NCI-H146 treated with DMSO at 0.1 percent for 48 hours (cell line): ENCODE results near the gene ABCG1.
A peak's percentile ranks its signal among the peaks of the same experiment; 100 is the strongest.

Experiments
- DNase-seq: peaks from one replicate; lab custom pipeline; 2025; ENCODE audit not compliant: unreplicated experiment; lab: John Stamatoyannopoulos, UW

ABCG1 gene

DNA sequence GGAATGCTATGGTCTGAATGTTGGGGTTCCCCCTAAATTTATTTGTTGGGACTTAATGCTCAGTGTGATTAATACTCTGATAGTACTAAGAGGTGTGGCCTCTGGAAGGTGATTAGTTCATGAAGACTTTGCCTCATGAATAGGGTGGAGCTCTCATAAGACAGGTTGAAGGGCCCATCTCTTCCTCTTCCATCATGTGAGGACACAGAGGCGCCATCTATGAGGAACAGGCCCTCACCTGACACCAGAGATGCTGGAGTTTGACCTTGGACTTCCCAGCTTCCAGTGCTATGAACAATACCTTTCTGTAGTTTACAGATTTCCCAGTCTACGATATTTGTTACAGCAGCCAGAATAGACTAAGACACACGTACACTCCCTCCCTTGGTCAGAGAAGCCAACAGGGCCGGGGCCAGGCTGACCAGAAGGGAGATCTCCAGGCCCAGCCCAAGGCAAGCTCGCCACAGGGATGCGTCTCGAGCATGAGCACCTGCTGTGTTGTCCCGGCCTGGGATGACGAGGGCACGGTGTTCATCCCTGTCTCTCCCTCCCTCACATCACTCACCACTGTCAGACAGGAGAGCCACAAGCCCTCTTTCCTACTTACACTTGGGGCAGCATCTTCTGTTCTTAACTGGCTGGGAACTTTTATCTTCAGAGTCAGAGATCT, 4.7 kb upstream of the ABCG1 start:
- no peak for DNase-seq

DNA sequence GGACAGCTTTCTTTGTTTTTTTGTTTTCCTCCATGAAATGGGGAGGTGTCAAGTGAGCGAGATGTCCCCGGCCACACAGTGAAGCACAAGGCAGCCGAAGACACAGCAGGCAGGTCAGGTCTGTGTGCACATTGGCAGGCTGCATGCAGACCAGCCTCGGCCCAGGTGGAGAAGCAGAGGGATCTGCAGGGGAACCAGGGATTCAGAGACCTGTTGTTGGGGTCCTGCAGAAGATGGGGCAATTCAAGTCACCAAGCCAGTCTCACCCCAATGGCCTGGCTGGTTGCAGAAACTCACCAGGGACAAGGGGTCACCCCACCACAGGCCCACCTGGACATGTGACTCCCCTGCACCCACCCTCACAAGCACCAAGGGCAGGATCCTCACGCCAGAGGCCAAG, 4.0 kb upstream of the ABCG1 start:
- DNase-seq, result no peak

DNA sequence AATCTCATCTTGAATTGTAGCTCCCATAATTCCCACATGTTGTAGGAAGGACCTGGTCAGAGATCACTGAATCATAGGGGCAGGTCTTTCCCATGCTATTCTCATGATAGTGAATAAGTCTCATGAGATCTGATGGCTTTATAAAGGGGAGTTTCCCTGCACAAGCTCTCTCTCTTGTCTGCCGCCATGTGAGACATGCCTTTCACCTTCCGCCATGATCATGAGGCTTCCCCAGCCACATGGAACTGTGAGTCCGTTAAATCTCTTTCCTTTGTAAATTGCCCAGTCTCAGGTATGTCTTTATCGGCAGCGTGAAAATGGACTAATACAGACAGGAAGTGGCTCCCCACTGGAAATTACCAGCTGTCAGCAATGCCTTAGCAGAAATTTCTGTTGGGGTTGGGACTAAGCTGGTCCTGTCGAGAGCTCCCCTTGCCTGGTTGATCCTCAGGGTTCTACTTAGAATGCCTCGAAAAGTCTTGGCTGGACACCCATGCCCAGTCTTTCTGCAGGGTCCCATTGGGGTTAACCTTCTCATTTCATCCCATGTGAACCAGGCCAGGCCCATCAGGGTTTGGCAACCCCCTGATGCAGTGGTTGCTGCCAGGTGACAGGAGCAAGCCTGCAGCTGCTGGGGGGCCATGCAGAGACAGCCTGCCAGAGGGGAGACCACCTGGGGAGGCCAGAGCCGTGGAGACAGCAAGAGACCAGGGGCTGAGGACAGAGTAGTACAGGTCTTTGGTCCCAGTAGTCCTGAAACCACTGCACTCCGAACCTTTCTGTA, 2.8 kb upstream of the ABCG1 start:
- no peak for DNase-seq

DNA sequence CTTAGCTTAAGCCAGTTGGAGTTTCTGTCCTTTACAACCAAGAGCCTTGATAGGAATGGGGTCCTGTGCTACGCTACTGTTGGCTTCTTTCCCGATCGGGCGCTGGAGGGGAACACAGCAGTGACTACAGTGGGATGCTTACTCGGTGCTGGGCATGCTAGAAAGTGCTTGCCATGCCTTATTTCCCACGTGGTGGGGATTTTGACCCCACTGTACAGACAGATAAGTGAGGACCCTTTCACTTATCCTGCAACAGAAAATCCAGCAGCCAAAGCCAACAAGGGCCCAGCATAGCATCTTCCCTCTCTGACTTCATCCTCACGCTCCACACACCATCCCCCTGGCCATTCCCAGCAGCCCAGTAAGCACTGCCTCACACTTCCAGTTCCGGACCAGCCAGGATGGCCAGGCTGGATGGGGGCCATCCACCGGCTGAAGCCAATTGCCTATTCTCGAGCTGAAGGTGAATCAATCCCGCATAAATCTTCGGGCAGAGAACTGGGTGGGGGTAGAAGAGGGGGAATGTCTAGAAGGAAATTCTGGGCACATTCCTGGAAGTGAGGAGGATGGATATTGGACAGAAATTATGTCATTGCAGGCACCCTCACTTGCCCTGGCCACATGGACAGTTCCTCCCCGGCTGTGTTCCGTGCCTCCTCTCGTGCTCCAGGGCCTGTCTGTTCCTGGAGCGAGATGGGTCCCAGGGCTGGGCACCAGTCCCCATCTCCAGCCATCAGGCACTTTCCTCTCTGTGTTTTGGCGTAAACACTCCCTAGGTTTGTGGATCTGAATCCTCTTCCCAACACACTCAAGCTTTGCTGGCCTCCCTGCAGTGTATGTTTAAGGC, 2.0 kb upstream of the ABCG1 start:
- DNase-seq, result no peak

DNA sequence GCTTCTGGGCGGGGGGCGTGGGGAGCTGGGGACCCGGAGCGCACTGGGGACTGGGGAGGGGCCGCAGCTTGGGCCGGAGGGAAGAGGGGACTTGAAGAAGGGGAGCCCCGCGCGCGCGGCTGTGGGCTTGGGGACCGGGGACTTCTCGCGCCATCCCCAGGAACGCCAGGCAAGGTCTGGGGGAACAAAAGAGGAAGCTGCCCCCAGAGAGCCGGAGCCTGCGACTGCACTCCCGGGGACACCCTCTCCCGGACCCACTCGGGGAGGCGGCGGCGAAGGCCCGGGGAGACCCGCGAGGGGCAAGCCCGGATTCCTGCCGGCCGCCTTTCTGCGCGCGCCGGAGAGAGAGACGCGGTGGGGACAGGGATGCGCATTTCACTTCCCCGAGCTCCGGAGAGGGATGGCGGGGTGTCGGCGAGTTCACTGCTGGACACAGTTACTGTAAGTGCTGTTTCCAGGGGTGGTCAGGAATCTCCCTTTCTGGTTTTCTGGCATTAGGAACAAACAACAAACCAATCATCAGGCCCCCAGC, 732 bp downstream of the ABCG1 start:
- no peak for DNase-seq

DNA sequence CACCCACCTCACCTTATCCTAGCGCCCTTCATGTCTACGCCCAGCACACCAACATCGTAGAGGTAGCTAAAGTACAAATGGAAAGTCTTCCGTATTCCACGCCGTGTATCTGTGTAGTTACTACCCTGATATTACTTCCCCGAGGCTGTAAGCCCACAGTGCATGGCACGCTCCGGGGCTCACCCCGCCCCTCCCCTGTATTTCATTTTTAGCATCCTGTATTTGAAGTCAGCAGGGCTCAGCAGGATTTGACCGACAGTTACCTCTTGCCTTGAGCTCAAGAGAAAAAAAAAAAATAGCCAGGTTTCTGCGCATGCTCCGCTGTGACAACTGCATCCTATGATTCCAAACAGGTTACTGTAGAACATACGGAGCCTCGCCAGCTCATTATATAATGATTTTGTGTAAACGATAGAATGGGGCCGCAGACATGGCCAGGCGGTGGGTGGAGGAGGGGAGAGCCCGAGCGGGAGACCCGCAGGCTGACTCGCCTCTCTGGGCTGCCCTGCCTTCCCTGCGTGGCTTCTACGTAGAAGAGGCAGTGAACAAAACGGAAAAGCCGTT, 1.3 kb downstream of the ABCG1 start:
- DNase-seq, result peak; percentile 68

DNA sequence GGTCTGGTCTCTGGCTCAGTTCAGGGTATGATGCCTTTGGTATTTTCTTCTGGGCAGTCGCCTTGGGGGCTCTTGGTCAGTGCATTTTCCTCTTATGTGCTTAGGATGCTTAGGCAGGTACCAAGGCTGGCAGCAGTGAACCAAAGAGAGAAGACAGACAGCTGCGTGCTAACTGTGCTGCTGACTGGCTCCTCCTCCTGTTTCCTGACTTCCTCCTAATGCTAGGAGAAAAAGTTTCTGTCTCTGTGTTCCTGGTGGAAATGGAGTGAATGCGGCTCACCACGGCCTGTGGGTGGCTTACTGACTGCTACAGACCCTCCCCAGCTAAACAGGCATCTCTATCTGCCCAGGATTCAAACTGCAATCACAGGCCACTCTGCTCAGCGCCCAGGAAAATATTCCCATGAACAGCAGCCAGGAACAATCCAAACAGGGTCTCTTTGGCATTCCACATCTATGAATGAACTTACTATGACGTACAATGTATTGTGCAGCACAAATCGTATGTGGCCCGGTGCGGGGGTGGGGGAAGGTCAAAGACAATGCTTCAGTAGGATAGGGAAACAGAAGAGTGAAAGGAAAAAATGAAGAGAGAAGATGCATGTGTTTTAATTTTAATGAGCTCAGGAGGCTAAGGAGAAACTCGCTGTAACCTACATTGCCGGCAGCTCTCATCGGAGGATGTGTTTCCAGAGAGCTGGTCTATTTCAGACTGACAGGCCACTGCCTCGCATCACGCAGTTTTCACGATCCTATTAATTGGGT, 2.8 kb downstream of the ABCG1 start:
- DNase-seq, result no peak

DNA sequence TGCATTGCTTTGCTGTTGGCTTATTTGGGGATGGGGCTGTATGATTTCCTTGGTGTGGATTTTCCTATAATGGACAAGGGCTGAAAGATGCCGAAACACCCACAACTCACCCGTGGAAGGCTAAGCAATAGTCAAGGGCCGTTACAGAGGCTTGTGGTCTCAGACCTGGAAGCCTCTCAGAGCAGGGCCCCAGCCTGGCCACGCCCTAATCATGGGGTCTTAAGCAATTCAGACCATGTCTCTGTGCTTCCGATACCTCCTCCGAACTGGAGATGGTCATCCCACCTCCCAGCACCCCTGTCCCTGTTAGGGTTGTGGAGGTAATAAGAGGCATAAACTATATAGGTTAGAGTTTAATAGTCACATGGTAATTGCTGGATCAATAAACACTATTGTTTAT, 3.4 kb downstream of the ABCG1 start:
- no peak for DNase-seq

DNA sequence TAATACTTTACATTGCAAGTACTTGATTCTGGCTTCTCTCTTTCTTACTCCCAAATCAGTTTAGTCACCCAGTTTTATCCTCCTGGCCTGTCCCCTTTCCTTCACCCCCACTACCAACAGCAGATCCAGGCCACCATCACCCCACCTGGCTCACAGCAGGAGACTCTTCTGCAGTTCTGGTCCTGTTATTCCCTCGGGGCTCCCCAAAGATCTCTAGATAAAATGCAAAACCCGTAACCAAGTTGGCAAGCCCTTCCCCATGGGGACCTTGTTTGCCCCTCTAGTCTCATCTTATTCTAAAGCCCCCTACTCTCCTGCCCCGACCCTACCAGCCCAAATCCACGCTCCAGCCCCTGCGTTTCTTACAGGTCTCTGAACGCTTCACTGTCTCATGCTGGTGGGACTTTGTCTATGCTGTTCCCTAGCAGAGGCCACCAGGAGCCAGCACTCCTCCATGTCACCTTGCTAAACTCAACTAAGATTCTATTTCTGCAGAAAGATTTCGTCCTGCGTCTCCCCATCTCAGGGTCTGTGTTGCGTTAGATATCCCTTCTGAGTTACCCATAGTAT, 4.0 kb downstream of the ABCG1 start:
- no peak for DNase-seq

DNA sequence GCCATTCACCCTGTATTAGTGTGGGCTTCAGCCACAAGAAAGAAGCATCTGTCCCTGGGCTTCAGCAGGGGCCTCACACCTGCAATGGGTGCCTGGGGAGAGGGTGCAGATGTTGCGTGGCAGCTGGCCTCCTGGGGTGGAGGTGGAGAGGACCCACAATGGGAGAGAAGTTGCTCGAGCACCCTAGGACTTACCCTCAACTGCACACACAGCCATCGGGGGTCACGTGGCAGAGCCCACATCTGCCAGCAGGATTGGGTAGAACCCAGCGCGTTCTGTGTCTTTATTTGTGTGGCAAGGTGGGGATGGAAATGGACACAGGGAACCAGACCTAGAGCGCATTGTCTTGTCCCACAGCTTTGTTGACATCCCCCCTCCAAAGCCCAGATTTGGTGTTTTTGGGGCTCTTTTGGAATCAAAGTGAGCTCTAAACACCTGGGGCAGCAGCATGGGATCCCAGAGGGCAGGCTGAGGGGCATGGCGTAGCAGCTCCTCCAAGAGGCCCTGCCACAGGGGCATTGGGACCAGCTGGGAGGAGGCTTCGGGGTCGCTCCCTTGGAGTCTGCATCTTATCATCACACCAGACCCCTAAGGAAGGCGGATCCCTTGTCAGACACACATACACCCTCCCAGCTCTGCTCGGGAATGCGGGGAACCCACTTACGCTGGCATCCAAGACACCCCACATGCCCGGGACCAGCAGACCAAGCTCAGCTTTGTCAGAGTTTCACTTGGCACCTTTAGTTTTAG, 5.1 kb downstream of the ABCG1 start:
- no peak for DNase-seq

DNA sequence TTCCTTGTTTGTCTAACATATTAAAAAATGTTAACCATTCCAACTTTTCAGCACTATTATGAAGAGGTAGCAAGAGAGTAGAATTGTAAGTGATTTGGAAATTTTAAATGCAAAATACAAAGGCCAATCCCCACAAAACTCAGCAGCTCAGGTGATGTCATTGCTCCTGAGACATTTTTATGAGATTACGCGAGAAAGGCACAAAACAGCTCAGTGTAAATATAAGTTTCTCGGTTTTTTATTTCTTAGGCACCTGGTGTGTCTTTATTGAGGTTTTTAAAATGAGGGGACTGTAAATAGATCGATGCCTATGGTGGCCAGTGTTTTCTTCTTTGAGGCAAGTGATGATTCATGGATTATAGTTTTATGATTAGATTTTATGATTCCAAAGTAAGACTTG, 6.1 kb downstream of the ABCG1 start:
- no peak for DNase-seq

DNA sequence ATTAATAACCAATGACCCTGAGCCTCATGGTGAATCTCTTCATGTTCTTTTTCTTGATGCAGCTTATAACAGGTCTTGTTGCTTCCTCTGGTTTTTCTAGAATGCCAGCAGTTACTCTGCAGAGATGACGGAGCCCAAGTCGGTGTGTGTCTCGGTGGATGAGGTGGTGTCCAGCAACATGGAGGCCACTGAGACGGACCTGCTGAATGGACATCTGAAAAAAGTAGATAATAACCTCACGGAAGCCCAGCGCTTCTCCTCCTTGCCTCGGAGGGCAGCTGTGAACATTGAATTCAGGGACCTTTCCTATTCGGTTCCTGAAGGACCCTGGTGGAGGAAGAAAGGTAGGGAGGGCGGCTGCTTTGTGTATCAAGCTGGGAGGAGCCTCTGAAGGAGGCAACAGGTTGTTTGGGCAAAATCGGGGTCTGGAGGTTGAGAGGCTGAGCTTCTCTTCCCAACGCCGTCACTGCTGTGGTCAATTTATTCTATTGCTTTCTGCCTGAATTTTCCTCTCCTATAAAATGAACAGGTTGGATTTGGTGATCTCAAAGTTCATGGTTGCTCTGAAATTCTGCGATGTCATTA, 6.7 kb downstream of the ABCG1 start:
- DNase-seq, result no peak

DNA sequence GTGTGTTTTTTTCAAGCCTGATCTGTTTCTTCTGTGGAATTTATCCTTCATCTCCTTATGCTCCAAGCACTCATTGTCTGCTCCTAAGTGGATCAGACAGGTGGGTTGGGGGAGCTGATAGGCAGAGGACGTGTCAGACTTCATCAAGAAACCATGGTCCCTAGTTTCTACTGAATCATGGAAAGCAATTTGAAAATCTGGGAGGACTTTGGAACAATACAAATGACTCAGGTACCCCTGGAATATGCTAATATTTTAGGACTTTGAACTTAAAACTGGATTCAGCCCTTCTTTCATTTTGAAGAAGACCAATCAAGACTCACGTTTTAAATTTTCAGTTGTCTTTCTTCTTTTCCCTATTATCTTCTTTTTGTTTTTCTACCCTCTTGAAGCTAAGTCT, 7.7 kb downstream of the ABCG1 start:
- no peak for DNase-seq

DNA sequence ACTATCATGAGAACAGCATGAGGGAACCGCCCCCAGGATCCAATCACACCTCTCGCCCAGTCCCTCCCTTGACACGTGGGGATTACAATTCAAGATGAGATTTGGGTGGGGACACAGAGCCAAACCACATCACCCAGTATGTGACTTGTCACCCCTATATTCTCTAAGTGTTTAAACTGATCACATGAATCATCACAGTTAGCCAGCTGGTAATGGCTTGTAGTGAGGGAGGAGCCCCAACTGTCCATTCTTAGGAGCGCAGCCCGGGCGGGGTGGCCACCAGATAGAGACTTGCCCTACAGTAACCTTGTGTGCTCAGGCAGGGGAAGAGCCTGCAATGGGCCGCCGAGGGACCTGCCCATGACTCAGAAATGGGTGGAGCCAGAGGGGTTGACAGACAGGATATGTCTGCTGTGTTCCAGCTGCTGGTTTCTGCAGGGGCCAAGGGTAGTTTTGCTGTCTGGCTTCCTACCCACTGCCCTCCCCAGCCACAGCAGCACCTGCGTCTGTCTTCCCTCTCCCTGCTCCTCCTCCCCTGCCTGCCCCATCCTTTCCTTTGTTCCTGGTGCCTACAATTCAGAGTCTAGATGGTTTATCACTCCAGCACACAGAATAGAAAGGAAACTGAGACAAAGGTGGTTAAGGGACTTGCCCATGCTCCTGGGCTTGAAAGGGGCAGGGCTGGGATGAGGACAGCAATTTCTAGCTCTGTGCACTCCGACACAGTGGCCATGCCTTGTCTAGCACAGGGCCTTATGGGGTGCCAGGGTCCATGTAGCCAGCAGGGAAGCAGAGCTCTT, 9.2 kb downstream of the ABCG1 start:
- no peak for DNase-seq

DNA sequence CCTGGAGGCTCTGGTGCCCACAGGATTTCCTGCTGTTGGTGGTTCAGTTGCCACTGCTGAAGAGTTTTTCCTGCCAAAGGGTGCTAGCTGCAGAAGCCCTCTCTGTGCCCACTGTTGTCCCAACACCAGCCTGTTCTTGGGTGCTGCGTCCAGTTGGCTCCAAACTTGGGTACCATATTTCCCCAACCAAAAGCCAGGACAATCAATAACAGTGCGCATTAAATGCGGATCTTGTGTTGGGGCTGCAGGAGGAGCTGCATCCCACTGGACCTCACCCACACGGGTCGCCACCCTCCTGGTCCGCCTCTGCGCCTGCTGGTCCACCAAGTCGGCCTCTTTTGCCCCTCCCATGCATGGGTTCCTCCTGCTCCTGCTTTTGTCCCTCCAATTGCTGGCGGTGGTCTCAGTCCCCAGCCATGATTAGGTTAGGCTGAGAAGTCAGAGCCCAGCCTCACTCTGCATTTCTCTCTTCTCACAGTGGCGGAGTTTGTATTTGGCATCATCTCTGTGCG, 9.8 kb downstream of the ABCG1 start:
- no peak for DNase-seq

DNA sequence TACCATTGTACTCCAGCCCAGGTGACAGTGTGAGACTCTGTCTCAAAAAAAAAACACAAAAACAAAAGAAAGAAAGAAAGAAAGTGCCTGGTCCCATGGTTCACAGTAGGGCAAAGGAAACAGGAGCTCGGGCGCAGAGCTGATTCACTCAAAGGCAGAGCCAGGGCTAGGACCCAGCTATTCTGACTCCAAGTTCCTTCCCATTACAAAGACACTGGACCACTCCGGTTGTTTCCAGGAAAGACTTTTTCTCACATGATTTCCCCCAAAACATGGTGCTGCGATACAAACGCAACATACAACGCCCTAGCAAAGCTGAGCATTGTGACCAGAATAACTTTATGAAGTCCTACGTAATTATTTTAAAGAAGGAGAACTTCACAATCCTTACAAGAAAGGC, 10.7 kb downstream of the ABCG1 start:
- no peak for DNase-seq

DNA sequence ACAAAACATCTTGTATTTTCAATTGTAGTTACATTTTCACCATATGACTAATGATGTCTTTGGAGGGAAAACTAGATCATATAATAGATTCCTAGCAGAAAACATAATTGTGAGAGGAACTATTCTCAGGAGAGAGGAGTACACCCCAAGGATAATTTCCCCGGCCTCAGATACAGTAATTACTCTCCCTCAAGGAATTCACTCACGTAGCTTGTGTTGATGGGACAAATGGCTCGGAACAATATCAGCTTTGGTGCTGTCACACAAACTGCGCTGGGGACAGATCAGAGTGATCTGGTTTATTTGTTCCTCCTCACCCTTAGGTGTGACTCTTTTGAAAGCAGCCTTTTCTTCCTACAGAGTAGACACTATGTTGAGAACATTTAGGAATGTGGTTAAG, 11.2 kb downstream of the ABCG1 start:
- no peak for DNase-seq

DNA sequence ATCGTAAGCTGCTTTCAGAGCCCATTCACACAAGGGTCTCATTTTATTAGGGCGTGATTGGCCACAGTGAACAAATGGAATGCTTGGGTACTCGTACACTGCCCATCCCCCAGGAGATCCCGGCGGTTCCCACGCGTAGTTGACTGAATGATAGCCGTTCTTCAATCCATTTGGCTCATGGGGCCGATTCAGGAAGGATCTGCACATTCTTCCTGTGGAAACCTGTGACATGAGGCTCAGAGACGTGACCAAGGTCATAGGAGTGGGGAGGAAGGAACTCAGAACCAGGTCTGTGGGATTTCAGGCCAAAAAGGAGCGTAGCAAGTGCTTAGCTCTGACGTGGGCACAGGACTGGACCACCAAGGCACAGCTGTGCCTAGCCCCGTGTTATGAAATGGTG, 11.7 kb downstream of the ABCG1 start:
- no peak for DNase-seq
